ENCODE measurements around the gene PARD3. TPM values are rescaled to one million over a fixed set of nuclear protein-coding genes. Genes with fewer than 3 reads are reported as not detected.

Gene PARD3
- polyA plus RNA-seq, 1 donor from 2014 or later, result 12.4 TPM

GRCh38 chr10:34380856-34381255 is 434.2 kb downstream of the PARD3 start:
- no peaks in the 10 kb centered on the region for H3F3A ChIP-seq (ENCODE audit: insufficient read depth, low read length, poor library complexity, severe bottlenecking)
- H2AFZ ChIP-seq (ENCODE audit: low read depth, low read length), result no peak overlapping the region
- H3K79me2 ChIP-seq (replicated peaks; ENCODE audit: insufficient read depth, low read length), result no peaks in the 10 kb centered on the region
- H4K20me1 ChIP-seq (ENCODE audit: insufficient read depth), result no peaks in the 10 kb centered on the region
- no peaks in the 10 kb centered on the region for H3K9me3 ChIP-seq (ENCODE audit: low read length)
- no peak overlapping the region for H3K9ac ChIP-seq (ENCODE audit: low read length)
- H3K36me3 ChIP-seq (ENCODE audit: insufficient read depth, low read length), result no peaks in the 10 kb centered on the region
- no peaks in the 10 kb centered on the region for H3K27me3 ChIP-seq (ENCODE audit: insufficient read depth, low read depth, low read length)
- TF ChIP-seq MXI1 (conservative IDR thresholded peaks at IDR 0.05; ENCODE audit: poor library complexity, severe bottlenecking) (no peak), EP300 (conservative IDR thresholded peaks at IDR 0.05; ENCODE audit: poor library complexity, severe bottlenecking) (no peak), CTCF (IDR thresholded peaks at IDR 0.05; ENCODE audit: poor library complexity, severe bottlenecking) (no peak), EZH2 (IDR thresholded peaks at IDR 0.05; ENCODE audit: borderline replicate concordance, insufficient read depth, low read length, poor library complexity, severe bottlenecking) (no peak), RAD21 (conservative IDR thresholded peaks at IDR 0.05) (no peak), POLR2AphosphoS5 (IDR thresholded peaks at IDR 0.05) (no peak), REST (IDR thresholded peaks at IDR 0.05; ENCODE audit: borderline replicate concordance) (no peak), SMC3 (conservative IDR thresholded peaks at IDR 0.05; ENCODE audit: poor library complexity) (no peak), TAF1 (IDR thresholded peaks at IDR 0.05; ENCODE audit: low read depth) (no peak)
- H3K27ac ChIP-seq (ENCODE audit: low read length), result no peak overlapping the region
- no peak overlapping the region for H3K4me2 ChIP-seq (ENCODE audit: low read length)
- no peaks in the 10 kb centered on the region for H3K9me2 ChIP-seq (ENCODE audit: insufficient read depth, low read length)
- H3K4me3 ChIP-seq (ENCODE audit: low read length), result no peak overlapping the region

- no peak overlapping the region for H3K27ac ChIP-seq (ENCODE audit: low read length)
- no peak overlapping the region for H3K4me3 ChIP-seq (ENCODE audit: low read length)
- TF ChIP-seq RAD21 (conservative IDR thresholded peaks at IDR 0.05) (no peak), CTCF (IDR thresholded peaks at IDR 0.05; ENCODE audit: poor library complexity, severe bottlenecking) (no peak)
- H2AFZ ChIP-seq (ENCODE audit: low read depth, low read length), result no peak overlapping the region
- H3K79me2 ChIP-seq (replicated peaks; ENCODE audit: insufficient read depth, low read length), result no peaks in the 10 kb centered on the region
- H3K27me3 ChIP-seq (ENCODE audit: insufficient read depth, low read depth, low read length), result no peaks in the 10 kb centered on the region
- no peaks in the 10 kb centered on the region for H3F3A ChIP-seq (ENCODE audit: insufficient read depth, low read length, poor library complexity, severe bottlenecking)
- no peaks in the 10 kb centered on the region for H3K36me3 ChIP-seq (ENCODE audit: insufficient read depth, low read length)
- no peak overlapping the region for H3K4me2 ChIP-seq (ENCODE audit: low read length)
- H3K9me2 ChIP-seq (ENCODE audit: insufficient read depth, low read length), result no peaks in the 10 kb centered on the region
- no peaks in the 10 kb centered on the region for H3K9me3 ChIP-seq (ENCODE audit: low read length)
- H4K20me1 ChIP-seq (ENCODE audit: insufficient read depth), result no peaks in the 10 kb centered on the region
- H3K9ac ChIP-seq (ENCODE audit: low read length), result no peak overlapping the region
Measured at GRCh38 chr10:34378297-34378696, 436.8 kb downstream of the PARD3 start.
